ENCODE results near the gene GPAT2. TPM values are rescaled to one million over a fixed set of nuclear protein-coding genes. Genes with fewer than 3 reads are reported as not detected.
"Not testable (repeated sequence)": the region's sequence is repeated elsewhere in the genome, so short reads cannot be mapped to it uniquely, and the experiment has no call there.

The GPAT2 gene
- total RNA-seq, 1 experiment from 2014 or later: 9.1 TPM

- Histone ChIP-seq H3K4me3 (peak overlapping the region; percentile 65), H3K4me1 (replicated peaks; ENCODE audit: insufficient read depth) (peaks cover 12% of the 10 kb centered on the region; the same call in 1 of the 2 replicates), H3K27ac (0 out of 2 replicates have a peak overlapping the region, but pooled peaks have one; percentile 4), H3K4me2 (peak overlapping the region; percentile 95), H3K27me3 (ENCODE audit: insufficient read depth, low read depth) (peaks cover 17% of the 10 kb centered on the region; the same call in 1 of the 2 replicates), H2AFZ (peak overlapping the region; percentile 96)
- peak; percentile 71 to 76 for DNase-seq
- H3F3A ChIP-seq (ENCODE audit: insufficient read depth, low read depth); BruUV-seq (replicated peaks); H3K79me2 ChIP-seq (ENCODE audit: low read depth); intact Hi-C loops (cut with micrococcal nuclease; ENCODE audit: unreplicated experiment); H3K36me3 ChIP-seq (ENCODE audit: low read depth); H4K20me1 ChIP-seq (ENCODE audit: insufficient read depth); H3K9me2 ChIP-seq (ENCODE audit: insufficient read depth); H3K9me3 ChIP-seq (ENCODE audit: insufficient read depth, low read depth): not testable (repeated sequence)
- peak; percentile 98 for TF ChIP-seq CTCF (conservative IDR thresholded peaks at IDR 0.05)
- CTCF ChIA-PET: interaction anchor here (0.9 to 1.3 kb wide), 4 partner anchors 17 to 517 kb away, joined by 4 to 10 read pairs (median 6); no protein-coding TSS in a partner anchor
- POLR2A ChIA-PET (ENCODE audit: unreplicated experiment): interaction anchor here (0.8 kb wide), 1 partner anchor 824 kb away, joined by 4 read pairs; the partner anchor contains the start of gene CNNM3
Measured at GRCh38 chr2:95992520-95993272, 42.0 kb downstream of the GPAT2 start.

GRCh38 chr2:95992102-95992501, 42.6 kb downstream of the GPAT2 start:
- H3K9me3 ChIP-seq (ENCODE audit: insufficient read depth, low read depth); H3F3A ChIP-seq (ENCODE audit: insufficient read depth, low read depth); H3K27ac ChIP-seq; H3K79me2 ChIP-seq (ENCODE audit: low read depth); H3K36me3 ChIP-seq (ENCODE audit: low read depth); H4K20me1 ChIP-seq (ENCODE audit: insufficient read depth); intact Hi-C loops (cut with micrococcal nuclease; ENCODE audit: unreplicated experiment); H3K9me2 ChIP-seq (ENCODE audit: insufficient read depth); BruUV-seq (replicated peaks): not testable (repeated sequence)
- DNase-seq: peak in 1 of 2 experiments; percentile 44
- Histone ChIP-seq H3K27me3 (ENCODE audit: insufficient read depth, low read depth) (peaks cover 13% of the 10 kb centered on the region; the same call in 1 of the 2 replicates), H3K4me1 (replicated peaks; ENCODE audit: insufficient read depth) (peaks cover 12% of the 10 kb centered on the region; the same call in 1 of the 2 replicates), H2AFZ (peak overlapping the region; percentile 96), H3K4me3 (peak overlapping the region; percentile 65; the same call in 1 of the 2 replicates), H3K4me2 (peak overlapping the region; percentile 95)
- ChIA-PET CTCF (interaction anchor here (0.9 to 1.3 kb wide), 4 partner anchors 18 to 517 kb away, joined by 4 to 10 read pairs (median 6); no protein-coding TSS in a partner anchor), POLR2A (ENCODE audit: unreplicated experiment) (interaction anchor here (0.8 kb wide), 1 partner anchor 824 kb away, joined by 4 read pairs; the partner anchor contains the start of gene CNNM3)

GRCh38 chr2:95991351-95992094, 43.2 kb downstream of the GPAT2 start, which contains the start of gene ANKRD36C:
Gene ANKRD36C, minus strand, starts transcription at chr2:95991824. Its CDS starts 116 bp downstream, at chr2:95991708.
- H3K36me3 ChIP-seq (ENCODE audit: low read depth); H3K9me3 ChIP-seq (ENCODE audit: insufficient read depth, low read depth); H3K9me2 ChIP-seq (ENCODE audit: insufficient read depth); CTCF ChIA-PET; H4K20me1 ChIP-seq (ENCODE audit: insufficient read depth); H3K79me2 ChIP-seq (ENCODE audit: low read depth); BruUV-seq (replicated peaks); H3F3A ChIP-seq (ENCODE audit: insufficient read depth, low read depth); intact Hi-C loops (cut with micrococcal nuclease; ENCODE audit: unreplicated experiment): not testable (repeated sequence)
- Histone ChIP-seq H3K4me3 (peak within 1 kb of the TSS; percentile 67), H3K27me3 (ENCODE audit: insufficient read depth, low read depth) (peaks cover 13% of the 10 kb centered on the region; the same call in 1 of the 2 replicates), H3K4me1 (replicated peaks; ENCODE audit: insufficient read depth) (peaks cover 12% of the 10 kb centered on the region; the same call in 1 of the 2 replicates), H2AFZ (peak within 1 kb of the TSS; percentile 96), H3K27ac (0 out of 2 replicates have a peak within 1 kb of the TSS, but pooled peaks have one; percentile 8), H3K4me2 (peak within 1 kb of the TSS; percentile 95)
- POLR2A ChIA-PET (ENCODE audit: unreplicated experiment): interaction anchor here (0.7 kb wide), 1 partner anchor 217 kb away, joined by 4 read pairs; the partner anchor contains the start of gene STARD7
- peak; percentile 60 to 65 for DNase-seq

- H2AFZ ChIP-seq; H3K9me3 ChIP-seq (ENCODE audit: insufficient read depth, low read depth); H3K36me3 ChIP-seq (ENCODE audit: low read depth); H3F3A ChIP-seq (ENCODE audit: insufficient read depth, low read depth); H4K20me1 ChIP-seq (ENCODE audit: insufficient read depth); BruUV-seq (replicated peaks); H3K79me2 ChIP-seq (ENCODE audit: low read depth); H3K27ac ChIP-seq; H3K9me2 ChIP-seq (ENCODE audit: insufficient read depth); CTCF ChIA-PET; intact Hi-C loops (cut with micrococcal nuclease; ENCODE audit: unreplicated experiment): not testable (repeated sequence)
- POLR2A ChIA-PET (ENCODE audit: unreplicated experiment): interaction anchor here (0.7 kb wide), 1 partner anchor 217 kb away, joined by 4 read pairs; the partner anchor contains the start of gene STARD7
- peak in 1 of 2 experiments; percentile 7 for DNase-seq
- Histone ChIP-seq H3K4me1 (replicated peaks; ENCODE audit: insufficient read depth) (peaks cover 12% of the 10 kb centered on the region; the same call in 1 of the 2 replicates), H3K27me3 (ENCODE audit: insufficient read depth, low read depth) (peaks cover 13% of the 10 kb centered on the region; the same call in 1 of the 2 replicates), H3K4me2 (peak overlapping the region; percentile 86), H3K4me3 (peak overlapping the region; percentile 56)
Measured at GRCh38 chr2:95990884-95991283, 43.8 kb downstream of the GPAT2 start.

Other genes starting within 250 kb of the GPAT2 start
- 25.8 and 28.3 TPM in 2 replicates for gene ANKRD36C, start 43.1 kb downstream of the GPAT2 start, total RNA-seq (2021)
- 0.26 and 0.55 TPM in 2 replicates for gene ADRA2B, start 81.7 kb upstream of the GPAT2 start, total RNA-seq (2021)
- not detected in 2 replicates for gene ASTL, start 103.6 kb upstream of the GPAT2 start, total RNA-seq (2021)
- gene DUSP2, start 110.5 kb upstream of the GPAT2 start, total RNA-seq (2021): 4.0 and 5.2 TPM in 2 replicates
- 171 and 189 TPM in 2 replicates for gene STARD7, start 173.9 kb upstream of the GPAT2 start, total RNA-seq (2021)
- gene TMEM127, start 231.1 kb upstream of the GPAT2 start, total RNA-seq (2021): 38.4 and 50.3 TPM in 2 replicates
- gene CIAO1, start 231.3 kb upstream of the GPAT2 start, total RNA-seq (2021): 85.3 and 99.5 TPM in 2 replicates